GM10266 (cell line): ENCODE data around the gene NSDHL.

ENCODE experiments used
- DNase-seq: peaks from one replicate; pipeline ENCODE4 v3.0.0; 2012; ENCODE audit errors: extremely low spot score
- TF ChIP-seq, protein P1 (sequence below): IDR thresholded peaks from 2 replicates; pipeline ENCODE4 v1.5.1; 2012; ENCODE audit warnings: mild to moderate bottlenecking, low read depth; ENCODE audit not compliant: control insufficient read depth, insufficient read depth; ENCODE audit errors: missing control alignments

The NSDHL gene

DNA sequence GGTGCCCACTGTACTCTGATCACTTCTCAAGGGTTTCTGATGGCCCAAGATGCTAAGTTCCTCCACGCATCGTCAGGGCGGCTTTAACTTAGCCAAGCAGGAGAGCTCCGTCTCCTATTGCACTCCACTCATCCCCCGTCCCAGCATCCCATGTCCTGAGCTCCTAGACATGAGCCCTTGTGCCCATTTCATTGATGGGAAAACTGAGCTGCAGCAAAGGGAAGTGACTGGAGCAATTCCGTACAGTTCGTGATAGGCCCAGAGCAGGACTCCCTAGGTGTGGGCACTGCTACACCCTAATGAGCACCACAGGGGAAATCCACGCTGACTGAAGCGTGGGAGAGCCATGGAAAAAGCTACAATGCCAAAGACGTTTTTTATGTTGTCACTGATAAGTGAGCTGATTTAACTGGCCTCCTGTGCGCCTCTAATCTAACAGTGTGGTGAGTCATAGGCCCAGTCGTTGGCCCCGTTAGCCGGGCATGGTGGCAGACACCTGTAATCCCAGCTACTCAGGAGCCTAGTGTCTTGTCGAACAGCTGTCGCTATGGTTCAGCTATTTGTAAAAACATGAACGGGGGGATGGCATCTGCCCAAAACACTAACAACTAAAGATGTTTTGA lies 14.9 kb downstream of the NSDHL start:
- TF ChIP-seq, protein P1, sequence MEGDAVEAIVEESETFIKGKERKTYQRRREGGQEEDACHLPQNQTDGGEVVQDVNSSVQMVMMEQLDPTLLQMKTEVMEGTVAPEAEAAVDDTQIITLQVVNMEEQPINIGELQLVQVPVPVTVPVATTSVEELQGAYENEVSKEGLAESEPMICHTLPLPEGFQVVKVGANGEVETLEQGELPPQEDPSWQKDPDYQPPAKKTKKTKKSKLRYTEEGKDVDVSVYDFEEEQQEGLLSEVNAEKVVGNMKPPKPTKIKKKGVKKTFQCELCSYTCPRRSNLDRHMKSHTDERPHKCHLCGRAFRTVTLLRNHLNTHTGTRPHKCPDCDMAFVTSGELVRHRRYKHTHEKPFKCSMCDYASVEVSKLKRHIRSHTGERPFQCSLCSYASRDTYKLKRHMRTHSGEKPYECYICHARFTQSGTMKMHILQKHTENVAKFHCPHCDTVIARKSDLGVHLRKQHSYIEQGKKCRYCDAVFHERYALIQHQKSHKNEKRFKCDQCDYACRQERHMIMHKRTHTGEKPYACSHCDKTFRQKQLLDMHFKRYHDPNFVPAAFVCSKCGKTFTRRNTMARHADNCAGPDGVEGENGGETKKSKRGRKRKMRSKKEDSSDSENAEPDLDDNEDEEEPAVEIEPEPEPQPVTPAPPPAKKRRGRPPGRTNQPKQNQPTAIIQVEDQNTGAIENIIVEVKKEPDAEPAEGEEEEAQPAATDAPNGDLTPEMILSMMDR = no peak
- no peak for DNase-seq

DNA sequence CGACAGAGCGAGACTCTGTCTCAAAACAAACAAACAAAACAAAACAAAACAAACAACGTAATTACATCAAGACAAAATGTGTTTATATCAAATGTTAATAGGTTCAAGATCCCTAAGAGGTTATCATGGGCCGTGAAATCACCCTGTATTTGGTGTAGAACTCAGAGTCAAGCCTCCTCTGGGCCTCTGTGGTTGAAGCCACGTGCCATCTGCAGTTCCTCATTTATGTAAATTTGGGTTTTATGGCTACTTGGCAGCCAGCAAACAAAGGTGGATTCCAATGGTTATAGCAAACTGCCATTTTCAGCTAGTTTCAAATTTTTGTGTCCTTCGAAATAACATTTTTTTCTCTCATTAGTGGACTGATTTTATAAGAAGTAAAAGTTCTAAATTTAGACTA lies 16.4 kb downstream of the NSDHL start:
- DNase-seq = no peak
- TF ChIP-seq, protein P1 = no peak

DNA sequence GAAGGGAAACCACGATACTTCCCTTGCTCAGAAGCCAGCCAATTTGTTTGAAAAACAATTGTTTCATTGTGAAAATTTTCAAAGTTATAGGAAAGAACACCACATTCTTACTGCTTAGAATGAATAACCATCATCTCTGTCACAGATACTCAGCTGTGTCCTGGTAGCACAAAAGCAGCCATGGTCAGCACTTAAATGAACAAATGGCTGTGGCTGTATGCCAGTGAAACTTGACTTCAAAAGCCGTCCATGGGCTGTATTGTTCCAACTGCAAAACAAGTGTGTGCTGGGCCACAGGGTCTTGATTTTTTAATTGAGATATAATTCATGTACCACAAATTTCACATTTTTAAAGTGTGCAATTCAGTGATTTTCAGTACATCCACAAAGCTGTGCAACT lies 19.6 kb downstream of the NSDHL start:
- TF ChIP-seq, protein P1 = no peak
- DNase-seq = no peak

DNA sequence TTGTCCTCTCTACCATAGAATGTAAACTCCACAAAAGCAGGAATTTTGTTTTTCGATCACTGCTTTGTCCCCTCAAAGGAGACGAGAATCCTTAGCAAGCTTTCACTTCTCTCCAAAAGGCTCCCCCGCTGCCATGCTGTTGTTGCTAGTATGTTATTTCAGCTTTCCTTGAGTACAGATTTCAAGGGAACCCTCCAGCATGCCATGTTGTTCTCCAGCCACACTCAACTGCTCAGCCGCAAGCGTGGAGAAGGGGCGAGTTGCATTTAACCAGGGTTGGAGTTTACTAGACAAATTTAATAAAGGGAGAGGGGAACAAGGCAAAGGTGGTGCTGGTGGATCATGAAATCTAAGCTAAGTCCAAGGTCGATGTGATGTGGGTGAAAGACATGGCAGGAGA lies 23.1 kb downstream of the NSDHL start:
- no peak for DNase-seq
- TF ChIP-seq, protein P1 = no peak

DNA sequence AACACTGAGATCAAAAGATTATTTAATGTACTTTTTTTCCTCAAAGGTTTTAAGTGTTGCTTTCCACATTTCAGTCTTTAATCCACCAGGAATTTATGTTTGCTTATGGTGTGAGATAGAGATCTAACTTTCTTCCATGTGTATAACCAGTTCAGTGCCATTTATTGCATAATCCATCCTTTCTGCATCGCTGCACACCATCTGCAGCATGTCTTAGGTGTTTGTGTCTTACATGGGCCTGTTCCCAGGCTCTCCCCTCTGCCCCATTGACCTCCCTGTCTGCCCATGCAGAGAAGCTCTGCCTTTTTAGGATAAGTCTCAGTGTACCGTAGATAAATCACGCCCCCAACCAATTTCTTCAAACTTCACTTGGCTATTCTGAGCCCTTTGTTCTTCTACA lies 30.3 kb downstream of the NSDHL start:
- TF ChIP-seq, protein P1 = no peak
- DNase-seq = no peak

DNA sequence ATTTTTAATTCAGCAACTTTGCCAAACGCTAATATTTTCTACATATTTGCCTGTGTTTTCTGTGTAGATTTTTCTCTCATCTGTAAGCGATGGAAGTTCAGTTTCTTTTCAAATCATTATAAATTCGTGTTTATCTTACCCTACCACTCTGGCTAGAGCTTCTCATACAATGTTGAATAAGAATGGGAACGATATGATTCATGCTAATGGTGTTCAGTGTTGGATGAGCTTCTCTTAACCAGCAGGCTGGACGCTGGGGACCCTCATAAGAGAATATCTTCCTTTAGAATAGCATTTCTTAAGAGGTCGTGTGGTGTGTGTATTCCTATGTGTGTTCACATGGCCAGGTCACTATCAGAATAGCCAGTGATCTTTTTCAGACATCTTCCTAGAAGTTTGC lies 31.0 kb downstream of the NSDHL start:
- DNase-seq = no peak
- TF ChIP-seq, protein P1 = no peak

DNA sequence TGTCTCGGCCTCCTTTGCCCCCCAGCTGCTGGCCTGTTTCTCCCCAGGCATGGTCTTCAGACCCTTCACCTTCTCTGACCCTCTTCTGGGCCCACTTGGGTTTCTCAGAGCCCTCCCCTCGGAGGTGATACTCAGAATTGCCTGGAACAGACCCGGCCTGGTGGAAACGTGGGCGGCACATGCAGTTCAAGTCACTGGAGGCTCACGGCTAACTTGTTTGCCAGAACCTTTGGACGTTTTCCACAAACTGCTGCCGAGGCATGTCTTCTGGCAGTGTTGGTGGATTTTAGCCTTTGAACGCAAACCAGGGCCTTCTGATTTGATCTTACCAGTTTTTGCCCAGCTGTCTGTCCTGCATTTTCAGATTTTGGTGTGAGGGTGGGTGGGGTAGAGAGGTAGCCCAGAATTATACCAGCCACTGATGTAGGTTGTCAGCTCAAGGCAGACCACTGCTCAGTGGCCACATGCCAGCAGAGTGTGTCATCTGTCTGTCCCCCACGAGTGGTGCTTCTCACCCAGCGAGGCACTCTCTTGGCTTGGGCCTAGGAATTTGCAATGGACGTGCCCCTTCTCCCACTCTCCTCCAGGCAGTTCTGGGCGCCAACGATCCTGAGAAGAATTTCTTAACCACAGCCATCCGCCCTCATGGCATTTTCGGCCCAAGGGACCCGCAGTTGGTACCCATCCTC lies 34.5 kb downstream of the NSDHL start:
- DNase-seq = no peak
- TF ChIP-seq, protein P1 = no peak
